Thoracic aorta (tissue), 2 donors: Measurements from ENCODE around the gene METTL26. TPM values are rescaled to one million over a fixed set of nuclear protein-coding genes. Genes with fewer than 3 reads are reported as not detected.

Experiments
- ATAC-seq: fragments of 150-250 bp; one replicate; pipeline ENCODE4 v1.8.0; 2017; ENCODE audit warnings: low read depth; ENCODE audit not compliant: insufficient number of reproducible peaks, low FRiP score
- DNase-seq: peaks from one replicate; pipeline ENCODE4 v3.0.0-alpha.2; 2020; ENCODE audit warnings: low spot score
- H3K27ac ChIP-seq, 2 donors: fragments of 200-600 bp; sonication (generic); 1 replicate in 1 of 2; 2 replicates in 1 of 2; pipeline ENCODE4 v1.5.1; 2016; ENCODE audit warnings: mild to moderate bottlenecking in 2 of 2, moderate library complexity in 2 of 2
- H3K27me3 ChIP-seq: fragments of 200-600 bp; sonication (generic); replicated peaks from 2 replicates; pipeline ENCODE4 v1.6.0; 2016; ENCODE audit warnings: mild to moderate bottlenecking; ENCODE audit not compliant: insufficient read depth
- H3K36me3 ChIP-seq: fragments of 200-600 bp; sonication (generic); one replicate; pipeline ENCODE4 v1.5.1; 2016
- H3K4me1 ChIP-seq, 2 donors: fragments of 200-600 bp; sonication (generic); 1 replicate in 1 of 2; 2 replicates in 1 of 2; pipeline versions ENCODE4 v1.5.1 to v1.6.0; 2016; ENCODE audit warnings: low read depth in 2 of 2, mild to moderate bottlenecking in 1 of 2; ENCODE audit not compliant: control insufficient read depth in 1 of 2
- H3K4me3 ChIP-seq: fragments of 200-600 bp; sonication (generic); 2 replicates; pipeline ENCODE4 v1.5.1; 2016; ENCODE audit warnings: mild to moderate bottlenecking
- H3K9me3 ChIP-seq: fragments of 200-600 bp; sonication (generic); 2 replicates; pipeline ENCODE4 v1.5.1; 2016
- total RNA-seq, 2 donors: library from RNA; depleted of rRNA; stranded (reverse); fragments of >200 nt; gene quantifications; one replicate each; pipeline versions ENCODE4 v1.1.0 to v1.2.3, GENCODE V29; 2016
- TF ChIP-seq, protein P1 (sequence below): fragments of 200-600 bp; sonication (generic); IDR thresholded peaks from one replicate; pipeline ENCODE4 v1.5.1; 2019; ENCODE audit warnings: antibody characterized with exemption

The METTL26 gene
- total RNA-seq, 2 donors from 2014 or later, result 83.4 to 217 TPM

GRCh38 chr16:595094-595528 lies 41.0 kb downstream of the METTL26 start:
- no peaks in the 10 kb centered on the region for H3K9me3 ChIP-seq
- TF ChIP-seq, protein P1, sequence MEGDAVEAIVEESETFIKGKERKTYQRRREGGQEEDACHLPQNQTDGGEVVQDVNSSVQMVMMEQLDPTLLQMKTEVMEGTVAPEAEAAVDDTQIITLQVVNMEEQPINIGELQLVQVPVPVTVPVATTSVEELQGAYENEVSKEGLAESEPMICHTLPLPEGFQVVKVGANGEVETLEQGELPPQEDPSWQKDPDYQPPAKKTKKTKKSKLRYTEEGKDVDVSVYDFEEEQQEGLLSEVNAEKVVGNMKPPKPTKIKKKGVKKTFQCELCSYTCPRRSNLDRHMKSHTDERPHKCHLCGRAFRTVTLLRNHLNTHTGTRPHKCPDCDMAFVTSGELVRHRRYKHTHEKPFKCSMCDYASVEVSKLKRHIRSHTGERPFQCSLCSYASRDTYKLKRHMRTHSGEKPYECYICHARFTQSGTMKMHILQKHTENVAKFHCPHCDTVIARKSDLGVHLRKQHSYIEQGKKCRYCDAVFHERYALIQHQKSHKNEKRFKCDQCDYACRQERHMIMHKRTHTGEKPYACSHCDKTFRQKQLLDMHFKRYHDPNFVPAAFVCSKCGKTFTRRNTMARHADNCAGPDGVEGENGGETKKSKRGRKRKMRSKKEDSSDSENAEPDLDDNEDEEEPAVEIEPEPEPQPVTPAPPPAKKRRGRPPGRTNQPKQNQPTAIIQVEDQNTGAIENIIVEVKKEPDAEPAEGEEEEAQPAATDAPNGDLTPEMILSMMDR, result no peak
- peaks cover 10 to 24% of the 10 kb centered on the region in 2 donors for H3K4me1 ChIP-seq
- no peak overlapping the region for H3K4me3 ChIP-seq
- ATAC-seq, result no peak
- DNase-seq, result no peak
- peaks cover 2% of the 10 kb centered on the region for H3K36me3 ChIP-seq
- H3K27ac ChIP-seq, result no peak overlapping the region
- no peaks in the 10 kb centered on the region for H3K27me3 ChIP-seq

DNA sequence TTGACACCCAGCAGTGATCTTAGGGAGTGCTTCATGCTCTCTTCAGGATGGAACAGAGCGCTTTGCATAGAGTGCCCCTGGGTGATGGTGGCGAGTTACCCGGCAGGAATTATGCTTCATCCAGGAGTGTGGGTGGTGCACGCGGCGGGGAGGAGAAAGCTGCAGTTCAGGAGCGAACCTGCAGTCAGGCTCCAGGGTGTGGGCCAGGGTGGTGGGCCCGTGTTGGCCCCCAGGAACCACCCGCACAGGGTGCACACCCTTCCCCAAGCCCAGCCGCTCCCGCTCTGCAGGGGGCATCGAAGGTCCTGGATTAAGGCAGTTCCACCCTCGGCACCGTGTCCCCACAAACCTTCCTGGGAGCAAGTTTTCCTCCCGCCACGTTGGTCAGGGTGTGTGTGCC lies 42.3 kb downstream of the METTL26 start:
- Histone ChIP-seq H3K27ac (no peak overlapping the region), H3K4me1 (peaks cover 10 to 24% of the 10 kb centered on the region in 2 donors), H3K36me3 (peaks cover 2% of the 10 kb centered on the region), H3K27me3 (no peaks in the 10 kb centered on the region), H3K9me3 (no peaks in the 10 kb centered on the region), H3K4me3 (no peak overlapping the region)
- ATAC-seq, result no peak
- TF ChIP-seq, protein P1, result no peak
- DNase-seq, result no peak

- Histone ChIP-seq H3K36me3 (peaks cover 2% of the 10 kb centered on the region), H3K27me3 (no peaks in the 10 kb centered on the region), H3K4me3 (no peak overlapping the region), H3K9me3 (no peaks in the 10 kb centered on the region), H3K27ac (no peak overlapping the region), H3K4me1 (peaks cover 10 to 25% of the 10 kb centered on the region in 2 donors)
- ATAC-seq, result no peak
- no peak for DNase-seq
- TF ChIP-seq, protein P1, result no peak
These were observed 42.7 kb downstream of the METTL26 start for GRCh38 chr16:593406-593805.

- Histone ChIP-seq H3K4me1 (peaks cover 17 to 32% of the 10 kb centered on the region in 2 donors), H3K36me3 (peaks cover 2% of the 10 kb centered on the region), H3K27me3 (no peaks in the 10 kb centered on the region), H3K9me3 (no peaks in the 10 kb centered on the region), H3K4me3 (no peak overlapping the region), H3K27ac (no peak overlapping the region)
- TF ChIP-seq, protein P1, result no peak
- no peak for DNase-seq
- no peak for ATAC-seq
These were observed 43.4 kb downstream of the METTL26 start for GRCh38 chr16:592518-593306.

DNA sequence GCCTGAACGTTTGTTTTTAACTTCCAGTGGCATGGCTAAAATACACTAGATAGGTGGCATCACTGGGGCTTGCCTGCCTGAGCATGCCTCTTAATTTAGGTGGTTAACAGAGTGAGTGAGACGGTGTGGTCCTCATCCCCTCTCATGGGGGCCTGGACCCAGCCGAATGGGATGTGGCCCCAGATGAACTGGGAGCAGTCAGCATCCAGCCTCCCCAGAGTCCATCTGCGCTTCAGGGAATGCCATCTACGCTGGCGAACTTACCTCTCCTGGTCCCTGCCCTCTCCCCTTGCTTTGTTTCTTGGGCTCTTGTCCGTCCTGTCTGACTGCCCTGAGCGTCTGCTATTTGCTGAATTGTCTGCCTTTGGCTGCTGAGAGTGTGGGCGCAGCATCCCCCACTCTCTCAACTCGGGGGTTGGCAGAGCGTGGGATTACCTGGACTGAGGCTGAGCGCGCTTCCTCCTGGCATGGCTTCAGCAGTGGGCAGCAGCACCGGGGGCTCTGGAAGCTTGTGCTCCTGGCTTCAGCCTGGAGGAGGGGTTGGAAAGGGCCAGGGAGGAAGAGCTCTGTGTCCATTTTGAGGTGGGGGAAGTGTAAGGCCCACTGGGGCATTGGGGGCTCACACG lies 44.1 kb downstream of the METTL26 start:
- Histone ChIP-seq H3K4me1 (peaks cover 19 to 39% of the 10 kb centered on the region in 2 donors), H3K27ac (no peak overlapping the region), H3K36me3 (peaks cover 2% of the 10 kb centered on the region), H3K27me3 (no peaks in the 10 kb centered on the region), H3K9me3 (no peaks in the 10 kb centered on the region), H3K4me3 (no peak overlapping the region)
- TF ChIP-seq, protein P1, result no peak
- ATAC-seq (no peak), DNase-seq (no peak)
